CD4-positive, alpha-beta T cell treated with Interleukin-10 for 1 hour (primary cell): ENCODE data around the gene MAJIN.
"Not testable (repeated sequence)": the region's sequence is repeated elsewhere in the genome, so short reads cannot be mapped to it uniquely, and the experiment has no call there.

Experiments
- DNase-seq: peaks from one replicate; pipeline ENCODE4 v3.0.0-alpha.2; 2020

The MAJIN gene

GRCh38 chr11:64971421-64972233, at the start of gene MAJIN:
MAJIN (minus strand) TSS chr11:64972108; CDS start chr11:64959405, 12,703 bp downstream.
- peak; percentile 91 for DNase-seq

GRCh38 chr11:65021509-65021908, 49.6 kb upstream of the MAJIN start:
- no peak for DNase-seq

GRCh38 chr11:65021003-65021402, 49.1 kb upstream of the MAJIN start:
- DNase-seq: no peak

GRCh38 chr11:65019824-65020223, 47.9 kb upstream of the MAJIN start:
- no peak for DNase-seq

GRCh38 chr11:65017937-65018336, 46.0 kb upstream of the MAJIN start:
- DNase-seq: no peak

- DNase-seq: no peak
Observed at GRCh38 chr11:65016705-65017104, 44.8 kb upstream of the MAJIN start.

- DNase-seq: no peak
Observed at GRCh38 chr11:65014726-65015227, 42.9 kb upstream of the MAJIN start.

- DNase-seq: peak; percentile 89
Observed at GRCh38 chr11:65013888-65014725, 42.2 kb upstream of the MAJIN start, which contains the start of gene ARL2. ARL2 (plus strand) TSS chr11:65014160; CDS start chr11:65014208, 48 bp downstream.

GRCh38 chr11:65013130-65013887, 41.4 kb upstream of the MAJIN start:
- DNase-seq: peak; percentile 92

- no peak for DNase-seq
Observed at GRCh38 chr11:65008873-65009272, 37.0 kb upstream of the MAJIN start.

GRCh38 chr11:65008016-65008415, 36.1 kb upstream of the MAJIN start:
- no peak for DNase-seq

GRCh38 chr11:65003968-65004367, 32.1 kb upstream of the MAJIN start:
- not testable (repeated sequence) for DNase-seq

- DNase-seq: no peak
Observed at GRCh38 chr11:65003282-65003681, 31.4 kb upstream of the MAJIN start.

- DNase-seq: no peak
Observed at GRCh38 chr11:65002706-65003105, 30.8 kb upstream of the MAJIN start.

- DNase-seq: no peak
Observed at GRCh38 chr11:64999478-64999877, 27.6 kb upstream of the MAJIN start.

GRCh38 chr11:64998690-64999431, 27.0 kb upstream of the MAJIN start:
- no peak for DNase-seq

GRCh38 chr11:64998141-64998540, 26.2 kb upstream of the MAJIN start:
- DNase-seq: no peak

GRCh38 chr11:64996710-64997380, 24.9 kb upstream of the MAJIN start, which contains the start of gene BATF2:
BATF2 (minus strand) TSS chr11:64996971; CDS start chr11:64996914, 57 bp downstream.
- no peak for DNase-seq

GRCh38 chr11:64996327-64996709, 24.4 kb upstream of the MAJIN start:
- DNase-seq: no peak

- DNase-seq: no peak
Observed at GRCh38 chr11:64994318-64994717, 22.4 kb upstream of the MAJIN start.

GRCh38 chr11:64990222-64990923, 18.5 kb upstream of the MAJIN start:
- DNase-seq: no peak
